ELR (cell line): ENCODE data around the gene MAB21L2.

Experiments
- DNase-seq: peaks from one replicate; pipeline ENCODE4 v3.0.0-alpha.2; 2015; ENCODE audit warnings: low read depth

The MAB21L2 gene

DNA sequence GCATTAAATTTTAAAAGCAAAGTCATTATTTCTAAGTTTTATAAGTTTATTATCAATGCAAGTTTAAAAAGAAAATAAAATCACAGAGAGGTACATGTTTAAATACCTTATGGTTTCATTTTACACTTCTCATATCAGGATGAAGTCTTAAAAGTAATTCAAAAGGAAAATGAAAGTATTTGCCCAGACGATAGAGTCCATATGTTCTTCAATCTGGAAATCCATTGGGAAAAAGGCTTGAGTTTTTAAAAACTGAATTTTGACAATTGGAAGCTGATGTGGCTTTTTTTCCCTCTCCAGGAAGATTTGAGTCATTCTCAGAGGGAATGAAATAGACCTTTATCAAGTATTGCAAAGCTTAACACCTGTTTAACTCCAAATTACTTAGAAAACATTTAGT lies 37.1 kb downstream of the MAB21L2 start:
- no peak for DNase-seq

DNA sequence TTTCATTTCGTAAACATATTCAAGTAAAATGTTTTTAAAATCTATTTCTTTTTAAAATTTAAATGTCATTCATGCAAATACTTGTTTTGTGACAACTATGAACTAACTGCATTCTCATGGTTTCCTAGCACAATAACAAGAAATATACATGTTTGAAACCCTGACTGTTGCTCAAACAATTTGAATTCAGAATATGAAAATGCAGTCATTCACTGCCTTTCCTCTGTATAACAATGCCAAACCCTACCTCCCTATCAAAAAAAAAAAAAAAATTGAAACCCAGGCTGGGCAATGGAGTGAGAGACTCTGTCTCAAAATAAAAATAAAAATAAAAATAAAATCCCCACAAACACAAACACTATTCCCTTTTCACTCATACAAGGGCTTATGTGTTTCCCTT lies 42.1 kb downstream of the MAB21L2 start:
- DNase-seq: no peak

DNA sequence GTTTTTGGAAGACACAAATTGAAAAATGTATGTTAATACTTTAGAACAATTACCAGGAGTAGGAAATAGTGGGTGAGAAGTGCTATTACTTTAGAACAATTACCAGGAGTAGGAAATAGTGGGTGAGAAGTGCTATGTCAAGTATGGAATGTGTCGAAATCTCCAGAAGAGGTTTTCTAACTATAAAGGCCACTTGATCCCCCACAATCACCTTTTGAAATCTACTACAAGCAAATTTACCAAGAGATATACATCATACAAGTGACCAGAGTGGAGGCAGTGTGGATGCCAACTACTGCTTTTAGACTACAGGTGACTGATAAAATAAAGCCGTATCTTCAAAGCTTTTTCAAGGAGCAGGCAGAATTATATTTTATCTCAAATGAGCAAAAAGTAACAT lies 43.1 kb downstream of the MAB21L2 start:
- no peak for DNase-seq

DNA sequence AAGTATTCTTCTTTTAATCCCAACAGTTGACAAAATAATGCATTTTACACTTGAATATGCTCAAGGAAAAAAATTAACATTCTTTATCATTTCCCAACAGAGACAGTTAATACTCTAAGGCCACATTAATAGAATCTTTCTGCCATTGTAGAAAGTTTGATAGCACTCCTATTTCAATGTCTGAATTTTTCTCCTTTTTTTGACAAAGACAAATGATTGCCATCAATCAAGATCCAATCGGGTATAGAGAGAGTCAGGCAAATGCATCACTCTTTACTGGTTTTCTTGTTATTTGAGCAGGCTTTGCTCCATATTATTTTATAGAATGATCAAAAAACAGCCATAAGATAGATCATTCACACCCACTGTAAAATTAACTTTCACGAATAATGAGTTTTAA lies 46.1 kb downstream of the MAB21L2 start:
- DNase-seq: no peak

DNA sequence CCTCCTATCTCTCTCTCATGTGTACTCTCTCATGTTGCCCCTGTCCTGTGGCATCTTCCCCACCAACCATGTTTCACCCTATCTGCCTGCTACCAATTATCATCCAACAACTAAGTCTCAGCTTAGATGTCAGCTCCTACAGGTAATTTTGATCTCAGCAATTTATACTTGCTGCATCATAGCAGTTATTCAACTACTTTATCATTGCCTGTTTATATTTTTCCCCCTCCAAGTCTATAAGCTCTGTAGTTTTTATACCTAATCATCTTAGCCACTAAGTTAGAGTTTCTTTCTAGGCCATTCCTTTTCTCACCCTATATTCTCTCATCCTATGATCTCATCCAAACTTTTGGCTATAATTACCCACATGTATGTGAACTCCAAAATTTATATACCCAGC lies 50.7 kb downstream of the MAB21L2 start:
- DNase-seq: no peak
